Panc1 (cell line): ENCODE measurements around the gene CASP3. TPM values are rescaled to one million over a fixed set of nuclear protein-coding genes. Genes with fewer than 3 reads are reported as not detected.

ENCODE experiments used
- ATAC-seq: fragments of 200-7000 bp; cut with Tn5 transposase; 2 replicates; pipeline ENCODE4 v1.9.1; 2020; ENCODE audit warnings: mild to moderate bottlenecking, moderate library complexity
- BruUV-seq: library from RNA; stranded (reverse); fragments of 400-500 nt; replicated peaks from 2 replicates; lab custom pipeline; 2021; lab: Mats Ljungman, UMichigan
- CTCF ChIA-PET: fragments of 300-600 bp; sonication (Branson Sonifier 250); formaldehyde crosslinking; loops from one replicate; lab custom pipeline; 2022; ENCODE audit warnings: antibody characterized with exemption; lab: Charles Lee
- POLR2A ChIA-PET: fragments of 300-600 bp; sonication (Branson Sonifier 250); formaldehyde crosslinking; loops from one replicate; lab custom pipeline; 2022; ENCODE audit warnings: antibody characterized with exemption; lab: Charles Lee
- DNase-seq: peaks from one replicate; pipeline ENCODE4 v3.0.0-alpha.2; 2010; ENCODE audit warnings: low read depth, low spot score
- H3K27ac ChIP-seq: 2 replicates; pipeline ENCODE4 v1.5.1; 2011; ENCODE audit warnings: mild to moderate bottlenecking, low read length, inconsistent platforms
- H3K27me3 ChIP-seq: fragments of 200-500 bp; sonication (Bioruptor generic); 2 replicates; pipeline ENCODE4 v1.6.0; 2014; ENCODE audit warnings: low read length, inconsistent platforms; ENCODE audit not compliant: control insufficient read depth, insufficient read depth
- H3K36me3 ChIP-seq: fragments of 200-500 bp; sonication (Bioruptor generic); 2 replicates; pipeline ENCODE4 v1.5.1; 2014; ENCODE audit warnings: inconsistent platforms, mild to moderate bottlenecking, low read length, moderate library complexity; ENCODE audit not compliant: control insufficient read depth, insufficient read depth
- H3K4me1 ChIP-seq: 2 replicates; pipeline ENCODE4 v1.5.1; 2011; ENCODE audit warnings: inconsistent platforms, mild to moderate bottlenecking, low read length, moderate library complexity; ENCODE audit not compliant: control insufficient read depth, insufficient read depth
- H3K4me3 ChIP-seq, 2 experiments: 2 replicates each; pipeline ENCODE4 v1.5.1; 2011 to 2012; ENCODE audit warnings: low read depth in 2 of 2, low read length in 2 of 2, mild to moderate bottlenecking in 2 of 2, inconsistent platforms in 1 of 2, moderate library complexity in 1 of 2
- H3K9me3 ChIP-seq: fragments of 200-500 bp; sonication (Bioruptor generic); 2 replicates; pipeline ENCODE4 v1.5.1; 2014; ENCODE audit warnings: low read depth, mild to moderate bottlenecking, inconsistent platforms, low read length, moderate library complexity; ENCODE audit not compliant: control insufficient read depth, insufficient read depth
- POLR2AphosphoS5 ChIP-seq: IDR thresholded peaks from 2 replicates; pipeline ENCODE4 v1.6.1; 2012; ENCODE audit warnings: mild to moderate bottlenecking, low read depth, low read length, moderate library complexity
- SIN3A ChIP-seq: IDR thresholded peaks from 2 replicates; pipeline ENCODE4 v1.6.1; 2012; ENCODE audit warnings: low read depth, mild to moderate bottlenecking, low read length, moderate library complexity, borderline replicate concordance; ENCODE audit not compliant: insufficient read depth
- TCF7L2 ChIP-seq: IDR thresholded peaks from 2 replicates; pipeline ENCODE4 v1.6.1; 2011; ENCODE audit warnings: mild to moderate bottlenecking, low read depth, low read length, inconsistent platforms
- in situ Hi-C: cut with HindIII; loops from 2 replicates; pipeline ENCODE4 v1.10.0; 2016; ENCODE audit warnings: low sequenced_read_pairs, low pct_unique_long_range_greater_than_20kb
- intact Hi-C: fragments of 100-400 bp; cut with micrococcal nuclease; formaldehyde crosslinking; loops from one replicate; pipeline ENCODE4 v1.10.0; 2022; ENCODE audit not compliant: unreplicated experiment
- total RNA-seq: library from RNA; stranded (reverse); gene quantifications from one replicate; pipeline ENCODE4 v1.2.1, GENCODE V29; 2021; ENCODE audit not compliant: unreplicated experiment
- TF ChIP-seq, protein P1 (sequence below), 2 experiments: IDR thresholded peaks; 2 replicates each; pipeline ENCODE4 v1.6.1; 2011 to 2012; ENCODE audit warnings: low read depth in 2 of 2, control low read depth in 1 of 2, low read length in 1 of 2, mild to moderate bottlenecking in 1 of 2, moderate library complexity in 1 of 2; ENCODE audit not compliant: insufficient read depth in 1 of 2
- TF ChIP-seq, protein P2 (sequence below): fragments of 450-650 bp; IDR thresholded peaks from 2 replicates; pipeline ENCODE4 v1.5.1; 2017; ENCODE audit warnings: mild to moderate bottlenecking

Gene CASP3
- total RNA-seq, 1 experiment from 2014 or later = 24.3 TPM

DNA sequence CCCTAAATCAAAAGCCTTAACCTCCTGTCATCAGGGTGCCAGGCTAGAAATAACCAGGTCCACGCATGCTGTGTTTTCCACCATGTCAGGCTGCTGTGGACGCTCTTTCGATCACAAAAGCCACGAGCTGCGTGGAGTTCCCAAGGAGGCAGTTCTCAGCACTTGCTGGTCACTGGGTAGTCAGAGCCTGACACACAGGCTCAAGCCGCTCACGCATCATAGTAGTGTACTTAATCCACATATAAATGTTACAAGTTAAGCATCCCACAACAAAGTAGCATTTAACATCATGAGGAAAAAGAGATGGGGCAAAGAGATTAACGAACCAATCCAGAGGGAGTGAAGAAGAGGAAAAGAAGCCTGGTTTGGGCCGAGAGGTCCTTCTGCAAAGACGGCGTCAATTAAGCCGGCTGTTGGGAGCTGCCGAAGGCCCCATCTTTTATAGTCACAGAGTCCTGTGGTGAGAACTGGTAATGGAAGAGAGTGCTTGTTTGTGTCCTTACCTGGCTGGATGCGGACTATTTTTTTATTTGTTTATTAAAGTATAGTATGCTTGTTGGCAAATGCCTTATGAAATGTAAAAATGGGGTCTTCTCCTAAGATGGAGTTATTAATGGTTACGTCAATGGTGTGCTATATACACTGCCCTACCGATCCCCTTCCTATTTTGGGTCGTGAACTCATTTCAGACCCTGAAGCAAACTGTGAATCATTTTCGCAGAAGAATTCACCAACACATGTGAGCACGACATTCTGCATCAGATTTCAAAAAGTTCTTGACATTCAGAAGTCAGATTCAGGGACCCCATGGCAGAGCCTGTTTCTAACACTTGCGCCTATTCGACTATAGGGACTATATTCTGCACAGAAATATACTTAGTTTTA is 966 bp upstream of the CASP3 start:
- Histone ChIP-seq H3K27ac (peak overlapping the region; percentile 93), H3K4me3 (peak overlapping the region; percentile 69 to 76), H3K27me3 (no peaks in the 10 kb centered on the region), H3K36me3 (no peaks in the 10 kb centered on the region; the same call in 1 of the 2 replicates), H3K4me1 (peaks cover 12% of the 10 kb centered on the region), H3K9me3 (no peaks in the 10 kb centered on the region)
- intact Hi-C loops (no loop called here), in situ Hi-C loops (no loop called here)
- ChIA-PET CTCF (interaction anchor here (0.6 to 0.7 kb wide), 4 partner anchors 24 to 99 kb away, joined by 5 to 8 read pairs (median 6); no protein-coding TSS in a partner anchor), POLR2A (interaction anchor here (0.6 to 0.7 kb wide), 6 partner anchors 28 to 331 kb away, joined by 4 to 10 read pairs (median 8); no protein-coding TSS in a partner anchor)
- peak; percentile 22; the same call in 1 of the 2 replicates for ATAC-seq
- no peak for DNase-seq
- TSS peak; percentile 94 for BruUV-seq
- TF ChIP-seq POLR2AphosphoS5 (no peak), SIN3A (0 out of 2 replicates have a peak, but pooled peaks have one; percentile 56)
- TF ChIP-seq, protein P1, sequence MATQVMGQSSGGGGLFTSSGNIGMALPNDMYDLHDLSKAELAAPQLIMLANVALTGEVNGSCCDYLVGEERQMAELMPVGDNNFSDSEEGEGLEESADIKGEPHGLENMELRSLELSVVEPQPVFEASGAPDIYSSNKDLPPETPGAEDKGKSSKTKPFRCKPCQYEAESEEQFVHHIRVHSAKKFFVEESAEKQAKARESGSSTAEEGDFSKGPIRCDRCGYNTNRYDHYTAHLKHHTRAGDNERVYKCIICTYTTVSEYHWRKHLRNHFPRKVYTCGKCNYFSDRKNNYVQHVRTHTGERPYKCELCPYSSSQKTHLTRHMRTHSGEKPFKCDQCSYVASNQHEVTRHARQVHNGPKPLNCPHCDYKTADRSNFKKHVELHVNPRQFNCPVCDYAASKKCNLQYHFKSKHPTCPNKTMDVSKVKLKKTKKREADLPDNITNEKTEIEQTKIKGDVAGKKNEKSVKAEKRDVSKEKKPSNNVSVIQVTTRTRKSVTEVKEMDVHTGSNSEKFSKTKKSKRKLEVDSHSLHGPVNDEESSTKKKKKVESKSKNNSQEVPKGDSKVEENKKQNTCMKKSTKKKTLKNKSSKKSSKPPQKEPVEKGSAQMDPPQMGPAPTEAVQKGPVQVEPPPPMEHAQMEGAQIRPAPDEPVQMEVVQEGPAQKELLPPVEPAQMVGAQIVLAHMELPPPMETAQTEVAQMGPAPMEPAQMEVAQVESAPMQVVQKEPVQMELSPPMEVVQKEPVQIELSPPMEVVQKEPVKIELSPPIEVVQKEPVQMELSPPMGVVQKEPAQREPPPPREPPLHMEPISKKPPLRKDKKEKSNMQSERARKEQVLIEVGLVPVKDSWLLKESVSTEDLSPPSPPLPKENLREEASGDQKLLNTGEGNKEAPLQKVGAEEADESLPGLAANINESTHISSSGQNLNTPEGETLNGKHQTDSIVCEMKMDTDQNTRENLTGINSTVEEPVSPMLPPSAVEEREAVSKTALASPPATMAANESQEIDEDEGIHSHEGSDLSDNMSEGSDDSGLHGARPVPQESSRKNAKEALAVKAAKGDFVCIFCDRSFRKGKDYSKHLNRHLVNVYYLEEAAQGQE (IDR thresholded peaks at IDR 0.05; ENCODE audit: insufficient read depth in 1 of 2, low read depth in 2 of 2, low read length in 1 of 2) = no peak
- TF ChIP-seq, protein P2, sequence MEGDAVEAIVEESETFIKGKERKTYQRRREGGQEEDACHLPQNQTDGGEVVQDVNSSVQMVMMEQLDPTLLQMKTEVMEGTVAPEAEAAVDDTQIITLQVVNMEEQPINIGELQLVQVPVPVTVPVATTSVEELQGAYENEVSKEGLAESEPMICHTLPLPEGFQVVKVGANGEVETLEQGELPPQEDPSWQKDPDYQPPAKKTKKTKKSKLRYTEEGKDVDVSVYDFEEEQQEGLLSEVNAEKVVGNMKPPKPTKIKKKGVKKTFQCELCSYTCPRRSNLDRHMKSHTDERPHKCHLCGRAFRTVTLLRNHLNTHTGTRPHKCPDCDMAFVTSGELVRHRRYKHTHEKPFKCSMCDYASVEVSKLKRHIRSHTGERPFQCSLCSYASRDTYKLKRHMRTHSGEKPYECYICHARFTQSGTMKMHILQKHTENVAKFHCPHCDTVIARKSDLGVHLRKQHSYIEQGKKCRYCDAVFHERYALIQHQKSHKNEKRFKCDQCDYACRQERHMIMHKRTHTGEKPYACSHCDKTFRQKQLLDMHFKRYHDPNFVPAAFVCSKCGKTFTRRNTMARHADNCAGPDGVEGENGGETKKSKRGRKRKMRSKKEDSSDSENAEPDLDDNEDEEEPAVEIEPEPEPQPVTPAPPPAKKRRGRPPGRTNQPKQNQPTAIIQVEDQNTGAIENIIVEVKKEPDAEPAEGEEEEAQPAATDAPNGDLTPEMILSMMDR = no peak

DNA sequence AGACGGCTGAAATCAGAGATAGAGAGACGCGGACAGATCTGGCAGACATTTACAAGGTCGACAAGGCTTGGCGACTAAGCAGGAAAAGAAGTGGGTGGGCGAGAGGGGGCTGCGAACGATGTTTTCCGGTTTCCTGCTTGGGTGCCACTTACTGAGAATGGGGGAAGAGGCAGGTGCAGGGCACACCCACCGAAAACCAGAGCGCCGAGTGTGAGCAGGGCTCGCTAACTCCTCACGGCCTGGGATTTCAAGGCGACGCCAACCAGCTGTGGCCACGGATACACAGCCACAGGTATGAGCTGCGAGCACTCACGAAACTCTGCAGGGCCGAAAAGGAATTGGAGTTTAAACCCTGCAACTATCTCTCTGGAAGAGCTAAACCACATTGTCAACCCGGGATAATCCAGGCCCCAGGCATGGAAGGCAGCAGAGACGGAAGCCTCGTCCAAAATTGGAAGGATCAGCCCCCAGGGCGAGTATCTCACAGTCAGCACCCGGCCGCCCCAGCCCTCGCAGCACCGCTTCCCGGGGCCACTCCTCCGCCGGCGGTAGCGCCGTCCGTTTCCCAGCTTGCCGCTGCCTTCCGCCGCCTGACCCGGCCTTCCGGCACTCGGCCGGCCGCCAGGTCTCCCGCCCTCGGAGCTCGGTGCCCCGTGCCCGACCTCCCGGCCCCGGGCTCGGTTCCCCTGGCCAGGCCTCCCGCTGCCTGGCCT is 778 bp downstream of the CASP3 start:
- Histone ChIP-seq H3K4me1 (peaks cover 12% of the 10 kb centered on the region), H3K27ac (peak overlapping the region; percentile 77), H3K4me3 (peak overlapping the region; percentile 69 to 71), H3K27me3 (no peaks in the 10 kb centered on the region), H3K36me3 (no peaks in the 10 kb centered on the region; the same call in 1 of the 2 replicates), H3K9me3 (no peaks in the 10 kb centered on the region)
- no peak for DNase-seq
- peak; percentile 45 for ATAC-seq
- intact Hi-C loops = no loop called here
- ChIA-PET POLR2A (no interaction called here), CTCF (no interaction called here)
- in situ Hi-C loops = no loop called here
- TF ChIP-seq TCF7L2 = no peak
- TF ChIP-seq, protein P2 = no peak
- TF ChIP-seq SIN3A = 0 out of 2 replicates have a peak, but pooled peaks have one; percentile 5
- BruUV-seq = no TSS peak
